Pancreas (tissue), 10 donors: ENCODE measurements around the gene SLC8A2. TPM values are rescaled to one million over a fixed set of nuclear protein-coding genes. Genes with fewer than 3 reads are reported as not detected.
A peak's percentile ranks its signal among the peaks of the same experiment; 100 is the strongest.
"Not testable (repeated sequence)": the region's sequence is repeated elsewhere in the genome, so short reads cannot be mapped to it uniquely, and the experiment has no call there.

Source experiments
- ATAC-seq, 4 donors: fragments of 200-7000 bp; cut with Tn5 transposase; one replicate each; pipeline versions ENCODE4 v1.8.0 to v1.9.1; 2020; ENCODE audit warnings: mild to moderate bottlenecking in 4 of 4, moderate library complexity in 4 of 4
- DNase-seq, 6 donors: peaks; one replicate each; pipeline ENCODE4 v3.0.0-alpha.2; 2020
- FAIRE-seq: peaks from 2 replicates; lab custom pipeline; 2012; peaks lifted over from hg19 to GRCh38; lab: Jason Lieb, UNC
- H3K27ac ChIP-seq, 4 donors: fragments of 200-600 bp; sonication (generic); 1 replicate in 3 of 4; 2 replicates in 1 of 4; pipeline versions ENCODE4 v1.5.0 to v1.8.0; 2020
- H3K27me3 ChIP-seq, 4 donors: fragments of 200-600 bp; one replicate each; pipeline ENCODE4 v1.8.0; 2021
- H3K36me3 ChIP-seq, 3 donors: fragments of 200-600 bp; sonication (generic) in 1 of 3; one replicate each; pipeline versions ENCODE4 v1.5.0 to v1.8.0; 2020 to 2021
- H3K4me1 ChIP-seq, 3 donors: fragments of 200-600 bp; one replicate each; pipeline ENCODE4 v1.8.0; 2021
- H3K4me3 ChIP-seq, 4 donors: fragments of 200-600 bp; sonication (generic) in 2 of 4; one replicate each; pipeline versions ENCODE4 v1.5.0 to v1.8.0; 2020 to 2021
- H3K9me3 ChIP-seq, 4 donors: fragments of 200-600 bp; one replicate each; pipeline ENCODE4 v1.8.0; 2021
- CTCF ChIP-seq, 4 donors: fragments of 200-600 bp; sonication (generic) in 3 of 4; IDR thresholded peaks; one replicate each; pipeline versions ENCODE4 v1.5.0 to v1.8.0; 2021; ENCODE audit warnings: antibody characterized with exemption in 4 of 4
- WGBS, 2 donors: extraction: QIAGEN DNeasy Blood & Tissue Kit; methylation state at CpG; one replicate each; pipeline ENCODE4 v1.1.7; 2013; 5-methylcytosine and 5-hydroxymethylcytosine counted together
- intact Hi-C, 3 donors: fragments of 100-400 bp; cut with DNase I; formaldehyde crosslinking; loops; one replicate each; pipeline versions ENCODE4 v1.11.1 to v1.14.2; 2022
- polyA plus RNA-seq, 2 donors: library from polyadenylated mRNA; stranded (reverse); fragments of 200-250 nt; gene quantifications; one replicate each; pipeline ENCODE4 v1.2.3, GENCODE V29; 2013
- total RNA-seq, 6 donors: library from RNA; stranded (reverse); fragmentation: NEBNext Ultra II Directional in 4 of 6; extraction: Animal tissue kit (Norgen Biotek cat#: 25700) in 4 of 6; gene quantifications; one replicate each; pipeline versions ENCODE4 v1.2.1 to v1.2.4, GENCODE V29; 2021 to 2023
- donor health status: healthy with polysubstance abuse.
- donor health status: DM: no; HTN: no; CAD: no; lungs with moderate emphysema.
- donor health status: DM: no; HTN: no; CAD: no.
- donor health status: control.
- donor health status: control.
- donor health status: Bipolar disorder and iron deficiency.
- donor health status: DM: yes; HTN: yes; CAD: no.
- donor health status: DM: no; HTN: no; CAD: no.
- donor health status: DM: no; HTN: no; CAD: no.
- donor health status: DM: yes; HTN: yes; CAD: no.

Gene SLC8A2
- total and polyA plus RNA-seq, 8 donors = 2.6 to 8.3 (median 6.3) TPM

- H3K4me3 ChIP-seq, H3K27ac ChIP-seq, ATAC-seq, H3K27me3 ChIP-seq, DNase-seq, FAIRE-seq, H3K4me1 ChIP-seq, H3K9me3 ChIP-seq: not testable (repeated sequence)
- WGBS, 2 donors = 77% methylated on average over 4 of the region's 4 CpGs
- intact Hi-C loops = loop anchor here in 1 of 3 donors (10.0 kb wide), 1 partner anchor 90 kb away; no protein-coding TSS in a partner anchor
- H3K36me3 ChIP-seq = peaks cover 0 to 18% (median 16%) of the 10 kb centered on the region in 3 donors
Measured at GRCh38 chr19:47384533-47384932, 87.2 kb downstream of the SLC8A2 start.

DNA sequence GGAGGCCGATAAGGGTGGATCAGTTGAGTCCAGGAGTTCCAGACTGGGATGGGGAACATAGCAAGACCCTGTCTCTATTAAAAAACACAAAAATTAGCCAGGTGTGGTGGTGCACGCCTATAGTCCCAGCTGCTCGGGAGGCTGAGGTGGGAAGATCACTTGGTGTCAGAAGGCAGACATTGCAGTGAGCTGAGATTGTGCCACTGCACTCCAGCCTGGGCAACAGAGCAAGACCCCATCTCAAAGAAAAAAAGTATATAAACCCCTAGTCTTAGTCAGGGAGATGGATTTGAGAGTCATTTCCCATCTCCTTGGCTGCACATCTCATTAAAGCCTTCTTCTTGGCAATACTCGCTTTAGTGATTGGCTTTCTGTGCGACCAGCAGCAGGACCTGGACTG lies 87.8 kb downstream of the SLC8A2 start:
- intact Hi-C loops = loop anchor here in 1 of 3 donors (10.0 kb wide), 1 partner anchor 89 kb away; no protein-coding TSS in a partner anchor
- H3K27me3 ChIP-seq, ATAC-seq, FAIRE-seq, H3K27ac ChIP-seq, H3K4me3 ChIP-seq, H3K9me3 ChIP-seq, H3K4me1 ChIP-seq, DNase-seq: not testable (repeated sequence)
- WGBS, 2 donors = 83 to 87% methylated on average over 5 of the region's 5 CpGs
- H3K36me3 ChIP-seq = peaks cover 0 to 19% (median 16%) of the 10 kb centered on the region in 3 donors

DNA sequence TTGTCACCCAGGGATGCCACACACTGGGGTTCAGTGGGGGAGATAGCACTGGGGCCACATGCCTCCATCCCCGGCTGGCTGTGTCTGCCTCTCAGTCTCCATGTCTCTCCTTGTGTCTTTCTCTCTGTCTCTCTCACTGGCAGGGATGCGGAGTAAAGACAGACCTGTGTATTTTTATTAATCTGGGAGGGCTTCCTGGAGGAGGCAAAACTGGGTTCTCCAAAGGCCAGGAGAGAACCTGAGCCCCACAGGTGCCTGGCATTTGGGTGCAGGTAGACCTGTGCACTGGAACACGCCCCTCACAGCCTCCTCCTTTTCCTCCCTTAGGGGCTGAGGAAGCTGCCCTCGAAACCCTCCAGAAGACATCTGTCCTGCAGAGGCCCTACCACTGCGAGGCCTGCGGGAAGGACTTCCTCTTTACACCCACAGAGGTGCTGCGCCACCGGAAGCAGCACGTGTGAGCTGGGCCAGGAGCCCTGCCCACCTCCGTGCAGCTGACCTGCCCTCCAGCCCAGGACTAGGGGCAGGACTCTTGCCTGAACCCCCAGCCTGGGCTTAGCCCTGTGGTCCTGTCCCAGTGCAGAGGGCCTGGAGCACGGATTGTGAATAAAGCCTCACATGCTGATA lies 89.9 kb downstream of the SLC8A2 start:
- Histone ChIP-seq H3K4me1 (no peaks in the 10 kb centered on the region), H3K36me3 (peaks cover 0 to 24% (median 19%) of the 10 kb centered on the region in 3 donors), H3K9me3 (no peaks in the 10 kb centered on the region), H3K27me3 (no peaks in the 10 kb centered on the region), H3K27ac (no peak overlapping the region), H3K4me3 (no peak overlapping the region)
- intact Hi-C loops = loop anchor here in 1 of 3 donors (10.0 kb wide), 1 partner anchor 87 kb away; no protein-coding TSS in a partner anchor
- DNase-seq (no peak), FAIRE-seq (no peak), ATAC-seq (peak in 2 of 4 donors; percentile 10 to 34)
- 88 to 90% methylated on average over 8 to 11 of the region's 11 CpGs for WGBS, 2 donors
- no peak for TF ChIP-seq CTCF (IDR thresholded peaks at IDR 0.05)

DNA sequence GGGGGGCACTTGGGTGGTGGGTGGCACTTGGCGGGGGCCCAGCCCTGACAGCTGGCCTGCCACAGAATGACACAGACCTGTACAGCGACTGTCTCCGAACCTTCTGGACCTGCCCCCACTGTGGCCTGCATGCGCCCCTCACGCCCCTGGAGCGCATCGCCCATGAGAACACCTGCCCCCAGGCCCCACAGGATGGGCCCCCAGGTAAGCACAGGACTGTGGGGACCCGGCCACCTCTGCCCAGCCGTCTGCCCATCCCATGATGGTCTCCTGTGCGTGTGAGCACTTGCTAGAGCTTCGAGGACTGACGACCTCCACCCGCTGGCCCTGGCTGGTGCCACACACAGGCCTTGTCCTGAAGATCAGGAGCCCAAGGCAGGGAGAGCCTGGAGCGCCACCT lies 90.6 kb downstream of the SLC8A2 start:
- no peak for ATAC-seq
- Histone ChIP-seq H3K4me3 (no peak overlapping the region), H3K9me3 (no peaks in the 10 kb centered on the region), H3K4me1 (no peaks in the 10 kb centered on the region), H3K27me3 (no peaks in the 10 kb centered on the region), H3K27ac (no peak overlapping the region), H3K36me3 (peaks cover 0 to 30% (median 26%) of the 10 kb centered on the region in 3 donors)
- 92% methylated on average over 14 of the region's 14 CpGs for WGBS, 2 donors
- no peak for FAIRE-seq
- intact Hi-C loops = loop anchor here in 1 of 3 donors (10.0 kb wide), 1 partner anchor 86 kb away; no protein-coding TSS in a partner anchor
- TF ChIP-seq CTCF (IDR thresholded peaks at IDR 0.05) = no peak
- DNase-seq = no peak

DNA sequence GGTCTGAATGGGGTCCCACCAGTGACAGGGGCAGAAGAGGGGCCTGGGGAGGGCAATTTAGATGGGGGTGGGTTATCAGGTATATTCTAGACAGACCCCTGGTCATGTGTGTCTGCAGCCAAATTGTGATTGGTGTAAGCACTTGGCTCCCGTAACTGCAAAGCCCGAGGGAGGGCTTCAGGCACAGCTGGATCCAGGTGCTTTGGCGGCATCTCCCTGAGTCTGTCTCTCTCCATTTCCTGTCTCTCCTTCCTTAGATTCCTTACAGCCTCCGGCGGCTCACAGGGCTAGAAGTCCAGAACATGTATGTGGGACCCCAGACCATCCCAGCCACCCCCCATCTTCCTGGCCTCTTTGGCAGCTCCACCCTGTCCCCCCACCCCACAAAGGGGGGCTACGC lies 91.1 kb downstream of the SLC8A2 start:
- Histone ChIP-seq H3K27ac (no peak overlapping the region), H3K27me3 (no peaks in the 10 kb centered on the region), H3K36me3 (peaks cover 0 to 35% (median 29%) of the 10 kb centered on the region in 3 donors), H3K9me3 (no peaks in the 10 kb centered on the region), H3K4me1 (no peaks in the 10 kb centered on the region), H3K4me3 (no peak overlapping the region)
- DNase-seq = no peak
- 94 to 97% methylated on average over 6 of the region's 6 CpGs for WGBS, 2 donors
- FAIRE-seq = no peak
- no peak for ATAC-seq
- TF ChIP-seq CTCF (IDR thresholded peaks at IDR 0.05) = no peak
- intact Hi-C loops = loop anchor here in 1 of 3 donors (10.0 kb wide), 1 partner anchor 86 kb away; no protein-coding TSS in a partner anchor
